Hepatocyte (in vitro differentiated cells): ENCODE data around the gene ZNF107. TPM values are rescaled to one million over a fixed set of nuclear protein-coding genes. Genes with fewer than 3 reads are reported as not detected.

Experiments used
- DNase-seq: peaks from one replicate; pipeline ENCODE4 v3.0.0-alpha.2; 2016; ENCODE audit warnings: low spot score
- H2AFZ ChIP-seq: fragments of 200-600 bp; sonication (generic); 2 replicates; pipeline ENCODE4 v1.6.0; 2016; ENCODE audit warnings: antibody characterized with exemption, mild to moderate bottlenecking
- H3K27ac ChIP-seq: fragments of 200-600 bp; sonication (generic); 2 replicates; pipeline ENCODE4 v1.5.1; 2016; ENCODE audit warnings: mild to moderate bottlenecking
- H3K27me3 ChIP-seq: fragments of 200-600 bp; sonication (generic); 2 replicates; pipeline ENCODE4 v1.6.1; 2016
- H3K36me3 ChIP-seq: fragments of 200-600 bp; sonication (generic); replicated peaks from 2 replicates; pipeline ENCODE4 v1.5.1; 2016; ENCODE audit warnings: low read depth; ENCODE audit not compliant: insufficient read depth
- H3K4me1 ChIP-seq: fragments of 200-600 bp; sonication (generic); 2 replicates; pipeline ENCODE4 v1.5.1; 2016; ENCODE audit warnings: mild to moderate bottlenecking, moderate library complexity; ENCODE audit not compliant: insufficient read depth
- H3K4me2 ChIP-seq: fragments of 200-600 bp; sonication (generic); 2 replicates; pipeline ENCODE4 v1.6.0; 2016
- H3K4me3 ChIP-seq: fragments of 200-600 bp; sonication (generic); 2 replicates; pipeline ENCODE4 v1.5.1; 2016; ENCODE audit warnings: mild to moderate bottlenecking
- H3K79me2 ChIP-seq: fragments of 200-600 bp; sonication (generic); 2 replicates; pipeline ENCODE4 v1.6.0; 2017; ENCODE audit warnings: mild to moderate bottlenecking
- H3K9me2 ChIP-seq: fragments of 200-600 bp; sonication (generic); replicated peaks from 2 replicates; pipeline ENCODE4 v1.6.0; 2017; ENCODE audit warnings: mild to moderate bottlenecking; ENCODE audit not compliant: insufficient read depth
- H3K9me3 ChIP-seq: fragments of 200-600 bp; sonication (generic); 2 replicates; pipeline ENCODE4 v1.5.1; 2016; ENCODE audit warnings: low read depth, mild to moderate bottlenecking
- H4K20me1 ChIP-seq: fragments of 200-600 bp; sonication (generic); 2 replicates; pipeline ENCODE4 v1.6.0; 2016; ENCODE audit warnings: mild to moderate bottlenecking; ENCODE audit not compliant: insufficient read depth, poor library complexity, severe bottlenecking
- EZH2 ChIP-seq: fragments of 200-600 bp; sonication (generic); IDR thresholded peaks from 2 replicates; pipeline ENCODE4 v1.6.1; 2016; ENCODE audit warnings: antibody characterized with exemption, mild to moderate bottlenecking, borderline replicate concordance
- EZH2phosphoT487 ChIP-seq: fragments of 200-600 bp; sonication (generic); IDR thresholded peaks from one replicate; pipeline ENCODE4 v1.6.1; 2018; ENCODE audit warnings: antibody characterized with exemption, mild to moderate bottlenecking, low read depth, moderate library complexity; ENCODE audit not compliant: unreplicated experiment, severe bottlenecking
- WGBS: methylation state at CpG from one replicate; pipeline ENCODE4 v1.1.6; 2016; ENCODE audit warnings: low lambda C conversion rate; ENCODE audit errors: missing lambda C conversion rate; 5-methylcytosine and 5-hydroxymethylcytosine counted together
- polyA plus RNA-seq: library from polyadenylated mRNA; unstranded; fragments of >200 nt; fragmentation: Nextera tagmentation; extraction: Ambion mirVana; gene quantifications from 2 replicates; pipeline ENCODE4 v1.2.1, GENCODE V29; 2016
- total RNA-seq: library from RNA; depleted of rRNA; stranded (reverse); fragments of >200 nt; gene quantifications from 2 replicates; pipeline ENCODE4 v1.2.3, GENCODE V29; 2014
- TF ChIP-seq, protein P1 (sequence below): fragments of 200-600 bp; sonication (generic); IDR thresholded peaks from 2 replicates; pipeline ENCODE4 v1.5.1; 2016; ENCODE audit warnings: antibody characterized with exemption, mild to moderate bottlenecking; ENCODE audit not compliant: poor library complexity

ZNF107 gene
- total and polyA plus RNA-seq, 2 experiments from 2014 or later = 0.63 to 2.2 TPM

DNA sequence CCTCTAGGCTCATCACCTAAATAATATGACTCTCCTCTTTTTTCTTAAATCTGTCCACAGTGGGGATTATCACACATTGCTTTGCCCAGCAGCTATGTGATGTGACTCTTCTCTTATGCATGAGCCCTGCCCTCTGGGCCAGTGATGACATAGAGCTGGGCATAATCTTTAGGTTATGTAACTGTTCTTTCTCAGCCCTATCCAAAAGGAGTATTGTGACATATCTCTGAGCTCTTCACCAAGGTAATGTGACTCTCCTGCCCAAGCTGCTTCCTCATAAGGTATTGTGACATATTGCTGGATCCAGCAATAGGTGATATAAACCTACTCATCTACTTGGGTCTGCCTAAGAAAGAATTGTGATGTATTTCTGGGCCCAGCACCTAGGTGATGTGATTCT is 37.7 kb upstream of the ZNF107 start:
- no peaks in the 10 kb centered on the region for H3K27me3 ChIP-seq
- TF ChIP-seq EZH2phosphoT487 (no peak), EZH2 (no peak)
- TF ChIP-seq, protein P1, sequence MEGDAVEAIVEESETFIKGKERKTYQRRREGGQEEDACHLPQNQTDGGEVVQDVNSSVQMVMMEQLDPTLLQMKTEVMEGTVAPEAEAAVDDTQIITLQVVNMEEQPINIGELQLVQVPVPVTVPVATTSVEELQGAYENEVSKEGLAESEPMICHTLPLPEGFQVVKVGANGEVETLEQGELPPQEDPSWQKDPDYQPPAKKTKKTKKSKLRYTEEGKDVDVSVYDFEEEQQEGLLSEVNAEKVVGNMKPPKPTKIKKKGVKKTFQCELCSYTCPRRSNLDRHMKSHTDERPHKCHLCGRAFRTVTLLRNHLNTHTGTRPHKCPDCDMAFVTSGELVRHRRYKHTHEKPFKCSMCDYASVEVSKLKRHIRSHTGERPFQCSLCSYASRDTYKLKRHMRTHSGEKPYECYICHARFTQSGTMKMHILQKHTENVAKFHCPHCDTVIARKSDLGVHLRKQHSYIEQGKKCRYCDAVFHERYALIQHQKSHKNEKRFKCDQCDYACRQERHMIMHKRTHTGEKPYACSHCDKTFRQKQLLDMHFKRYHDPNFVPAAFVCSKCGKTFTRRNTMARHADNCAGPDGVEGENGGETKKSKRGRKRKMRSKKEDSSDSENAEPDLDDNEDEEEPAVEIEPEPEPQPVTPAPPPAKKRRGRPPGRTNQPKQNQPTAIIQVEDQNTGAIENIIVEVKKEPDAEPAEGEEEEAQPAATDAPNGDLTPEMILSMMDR = no peak
- H4K20me1 ChIP-seq = no peaks in the 10 kb centered on the region
- no peak overlapping the region for H3K4me2 ChIP-seq
- H3K4me3 ChIP-seq = no peak overlapping the region
- no peaks in the 10 kb centered on the region for H3K9me3 ChIP-seq
- no peaks in the 10 kb centered on the region for H3K79me2 ChIP-seq
- H3K4me1 ChIP-seq = no peaks in the 10 kb centered on the region
- DNase-seq = no peak
- H3K36me3 ChIP-seq = no peaks in the 10 kb centered on the region
- no peak overlapping the region for H3K27ac ChIP-seq
- no peak overlapping the region for H2AFZ ChIP-seq
- no peaks in the 10 kb centered on the region for H3K9me2 ChIP-seq

DNA sequence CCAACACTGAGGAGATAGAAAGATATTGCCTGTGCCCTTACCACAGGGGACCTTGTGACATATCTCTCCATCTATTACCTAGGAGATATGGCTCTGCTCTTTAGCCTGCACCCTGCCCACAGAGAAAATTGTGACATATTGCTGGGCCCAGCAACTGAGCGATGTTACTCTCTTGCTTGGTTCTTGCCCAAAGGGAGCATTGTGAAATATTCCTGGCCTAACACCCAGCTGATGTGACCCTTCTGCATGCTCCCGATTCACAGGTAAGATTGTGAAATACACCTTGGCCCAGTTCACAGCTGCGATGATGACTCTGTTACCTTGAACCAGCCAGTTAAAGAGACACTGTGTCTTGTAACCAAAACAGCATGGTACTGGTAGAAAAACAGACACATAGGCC is 37.2 kb upstream of the ZNF107 start:
- no peak for DNase-seq
- no peaks in the 10 kb centered on the region for H3K4me1 ChIP-seq
- WGBS = 67% methylated on average over 3 of the region's 3 CpGs
- H3K27ac ChIP-seq = no peak overlapping the region
- no peaks in the 10 kb centered on the region for H4K20me1 ChIP-seq
- H3K4me2 ChIP-seq = no peak overlapping the region
- H3K36me3 ChIP-seq = no peaks in the 10 kb centered on the region
- TF ChIP-seq, protein P1 = no peak
- TF ChIP-seq EZH2phosphoT487 = no peak
- TF ChIP-seq EZH2 = no peak
- no peaks in the 10 kb centered on the region for H3K27me3 ChIP-seq
- H3K9me3 ChIP-seq = no peaks in the 10 kb centered on the region
- H3K4me3 ChIP-seq = no peak overlapping the region
- H2AFZ ChIP-seq = no peak overlapping the region
- H3K79me2 ChIP-seq = no peaks in the 10 kb centered on the region
- H3K9me2 ChIP-seq = no peaks in the 10 kb centered on the region

DNA sequence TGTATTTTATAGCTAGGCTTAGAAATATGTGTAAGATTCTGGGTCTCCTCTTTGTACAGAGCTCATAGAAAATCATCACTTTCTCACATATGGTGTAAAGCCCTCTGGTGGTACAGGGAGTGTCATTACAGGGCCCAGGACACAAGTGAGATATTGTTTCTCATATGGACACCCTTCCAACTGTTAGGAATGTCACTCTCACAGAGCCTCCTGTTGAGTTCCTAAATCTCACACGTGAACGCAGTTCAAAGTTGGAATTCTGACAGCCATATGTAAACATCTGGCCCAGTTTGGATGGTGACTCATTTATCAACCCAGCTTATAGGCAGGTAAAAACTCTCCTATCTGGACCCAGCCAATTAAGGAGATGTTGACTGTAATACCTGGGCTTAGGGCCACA is 35.4 kb upstream of the ZNF107 start:
- Histone ChIP-seq H3K36me3 (no peaks in the 10 kb centered on the region), H3K27me3 (no peaks in the 10 kb centered on the region), H3K4me2 (no peak overlapping the region), H3K27ac (no peak overlapping the region), H3K4me3 (no peak overlapping the region), H3K4me1 (no peaks in the 10 kb centered on the region), H3K9me3 (no peaks in the 10 kb centered on the region), H3K79me2 (no peaks in the 10 kb centered on the region), H4K20me1 (no peaks in the 10 kb centered on the region), H3K9me2 (no peaks in the 10 kb centered on the region), H2AFZ (no peak overlapping the region)
- no peak for DNase-seq
- TF ChIP-seq EZH2phosphoT487 = no peak
- no peak for TF ChIP-seq EZH2
- TF ChIP-seq, protein P1 = no peak
- WGBS = 82% methylated on average over 2 of the region's 2 CpGs

DNA sequence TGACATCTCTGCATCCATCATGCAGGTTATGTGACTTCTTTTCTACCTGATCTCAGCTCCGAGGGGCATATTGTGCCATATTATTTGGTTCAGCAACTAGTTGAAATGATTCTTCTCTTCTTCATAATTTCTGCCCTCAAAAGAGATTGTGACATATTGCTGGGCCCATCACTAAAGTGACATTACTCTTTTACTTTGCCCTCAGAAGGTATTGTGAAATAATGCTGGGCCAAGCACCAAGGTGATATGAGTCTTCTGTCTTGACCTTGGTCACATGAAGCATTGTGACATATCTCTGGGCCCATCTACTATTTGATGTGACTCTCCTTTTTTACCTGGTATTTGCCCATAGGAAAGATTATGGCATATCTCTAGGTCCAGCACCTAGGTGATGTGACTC is 33.9 kb upstream of the ZNF107 start:
- Histone ChIP-seq H3K9me2 (no peaks in the 10 kb centered on the region), H4K20me1 (no peaks in the 10 kb centered on the region), H3K36me3 (no peaks in the 10 kb centered on the region), H3K27me3 (no peaks in the 10 kb centered on the region), H3K4me2 (no peak overlapping the region), H3K4me3 (no peak overlapping the region), H3K27ac (no peak overlapping the region), H3K79me2 (no peaks in the 10 kb centered on the region), H3K9me3 (no peaks in the 10 kb centered on the region), H2AFZ (no peak overlapping the region), H3K4me1 (no peaks in the 10 kb centered on the region)
- TF ChIP-seq, protein P1 = no peak
- TF ChIP-seq EZH2phosphoT487 = no peak
- no peak for TF ChIP-seq EZH2
- WGBS = 78% methylated on average over 1 of the region's 1 CpG
- no peak for DNase-seq
